ENCODE data around the gene SYNE1. TPM values are rescaled to one million over a fixed set of nuclear protein-coding genes. Genes with fewer than 3 reads are reported as not detected.
"Not testable (repeated sequence)": the region's sequence is repeated elsewhere in the genome, so short reads cannot be mapped to it uniquely, and the experiment has no call there.

Gene SYNE1
- total RNA-seq, 1 donor, result 101 TPM

GRCh38 chr6:152673236-152673635 is 36.1 kb upstream of the SYNE1 start:
- no peak for TF ChIP-seq CTCF (IDR thresholded peaks at IDR 0.05; ENCODE audit: insufficient read depth, low read depth, low read length)
- DNase-seq (ENCODE audit: low read depth), result no peak
- H3K4me3 ChIP-seq (ENCODE audit: low read depth, low read length), result no peak overlapping the region

- no peak for DNase-seq (ENCODE audit: low read depth)
- H3K4me3 ChIP-seq (ENCODE audit: low read depth, low read length), result no peak overlapping the region
- no peak for TF ChIP-seq CTCF (IDR thresholded peaks at IDR 0.05; ENCODE audit: insufficient read depth, low read depth, low read length)
Measured at GRCh38 chr6:152671171-152671570, 34.0 kb upstream of the SYNE1 start.

- H3K4me3 ChIP-seq (ENCODE audit: low read depth, low read length), result no peak overlapping the region
- peak; percentile 40 for TF ChIP-seq CTCF (IDR thresholded peaks at IDR 0.05; ENCODE audit: insufficient read depth, low read depth, low read length)
- peak; percentile 30 for DNase-seq (ENCODE audit: low read depth)
Measured at GRCh38 chr6:152669895-152670294, 32.7 kb upstream of the SYNE1 start.

- no peak for TF ChIP-seq CTCF (IDR thresholded peaks at IDR 0.05; ENCODE audit: insufficient read depth, low read depth, low read length)
- no peak overlapping the region for H3K4me3 ChIP-seq (ENCODE audit: low read depth, low read length)
- no peak for DNase-seq (ENCODE audit: low read depth)
Measured at GRCh38 chr6:152661776-152662175, 24.6 kb upstream of the SYNE1 start.

GRCh38 chr6:152651986-152652385 is 14.8 kb upstream of the SYNE1 start:
- DNase-seq (ENCODE audit: low read depth), result no peak
- H3K4me3 ChIP-seq (ENCODE audit: low read depth, low read length), result no peak overlapping the region
- TF ChIP-seq CTCF (IDR thresholded peaks at IDR 0.05; ENCODE audit: insufficient read depth, low read depth, low read length), result no peak

- DNase-seq (ENCODE audit: low read depth), result peak; percentile 20
Measured at GRCh38 chr6:152648105-152648504, 10.9 kb upstream of the SYNE1 start.

GRCh38 chr6:152646732-152647131 is 9.6 kb upstream of the SYNE1 start:
- not testable (repeated sequence) for DNase-seq (ENCODE audit: low read depth)

More at GRCh38 chr6:152648105-152648504, 10.9 kb upstream of the SYNE1 start:
- no peak overlapping the region for H3K4me3 ChIP-seq (ENCODE audit: low read depth, low read length)
- TF ChIP-seq CTCF (IDR thresholded peaks at IDR 0.05; ENCODE audit: insufficient read depth, low read depth, low read length), result no peak

More at GRCh38 chr6:152646732-152647131, 9.6 kb upstream of the SYNE1 start:
- not testable (repeated sequence) for H3K4me3 ChIP-seq (ENCODE audit: low read depth, low read length)

Measured in fibroblast of villous mesenchyme (primary cell).